A549 (cell line): ENCODE data around the gene CBR3. TPM values are rescaled to one million over a fixed set of nuclear protein-coding genes. Genes with fewer than 3 reads are reported as not detected.
A peak's percentile ranks its signal among the peaks of the same experiment; 100 is the strongest.

ENCODE experiments used
- ATAC-seq, 2 experiments: fragments of 200-7000 bp in 1 of 2; fragments of >200 bp in 1 of 2; cut with Nextera tagmentation in 1 of 2; cut with Tn5 transposase in 1 of 2; 3 replicates each; pipeline versions ENCODE4 v1.8.0 to v1.9.1; 2018 to 2020; ENCODE audit warnings: mild to moderate bottlenecking in 1 of 2, moderate library complexity in 1 of 2
- CTCF ChIA-PET: fragments of 300-600 bp; sonication (Branson Sonifier 250); formaldehyde crosslinking; extraction: SDS; loops from one replicate; lab custom pipeline; 2021; ENCODE audit warnings: antibody characterized with exemption, inconsistent platforms; lab: Yijun Ruan, JAX
- POLR2A ChIA-PET: fragments of 350-600 bp; formaldehyde crosslinking; extraction: SDS; loops from one replicate; lab custom pipeline; 2021; ENCODE audit warnings: antibody characterized with exemption, inconsistent platforms; lab: Yijun Ruan, JAX
- DNase-seq, 2 experiments: peaks; one replicate each; pipeline versions ENCODE4 v3.0.0 to v3.0.0-alpha.2; 2011 to 2016; ENCODE audit warnings: low read depth in 1 of 2, low spot score in 1 of 2
- FAIRE-seq: peaks from 2 replicates; lab custom pipeline; 2011; peaks lifted over from hg19 to GRCh38; lab: Jason Lieb, UNC
- H3K27ac ChIP-seq, 2 experiments: fragments of >200 bp; sonication (Bioruptor Twin); formaldehyde crosslinking; 3 replicates each; pipeline ENCODE4 v1.5.1; 2016 to 2017
- H3K4me1 ChIP-seq: fragments of >200 bp; sonication (Bioruptor Twin); formaldehyde crosslinking; 3 replicates; pipeline ENCODE4 v1.6.1; 2016
- H3K4me2 ChIP-seq: fragments of >200 bp; sonication (Bioruptor Twin); formaldehyde crosslinking; 3 replicates; pipeline ENCODE4 v1.6.1; 2016
- H3K4me3 ChIP-seq: fragments of >200 bp; sonication (Bioruptor Twin); formaldehyde crosslinking; 3 replicates; pipeline ENCODE4 v1.5.1; 2016
- H3K9me3 ChIP-seq: fragments of >200 bp; sonication (Bioruptor Twin); formaldehyde crosslinking; 3 replicates; pipeline ENCODE4 v1.6.1; 2016
- CBX8 ChIP-seq: fragments of 200-600 bp; sonication (generic); IDR thresholded peaks from 2 replicates; pipeline ENCODE4 v1.6.1; 2016
- CHD2 ChIP-seq: fragments of 150-350 bp; IDR thresholded peaks from 2 replicates; pipeline ENCODE4 v1.6.1; 2014; ENCODE audit warnings: low read length; ENCODE audit not compliant: partially characterized antibody
- CTCF ChIP-seq: fragments of >200 bp; sonication (Bioruptor Twin); formaldehyde crosslinking; IDR thresholded peaks from 3 replicates; pipeline ENCODE4 v1.5.1; 2016
- EP300 ChIP-seq, 2 experiments: fragments of >200 bp; sonication (Bioruptor Twin); formaldehyde crosslinking; IDR thresholded peaks; 2 replicates in 1 of 2; 3 replicates in 1 of 2; pipeline ENCODE4 v1.6.1; 2016 to 2017
- ESRRA ChIP-seq: fragments of 150-350 bp; IDR thresholded peaks from 2 replicates; pipeline ENCODE4 v1.6.1; 2014; ENCODE audit warnings: mild to moderate bottlenecking, low read length, borderline replicate concordance
- HDAC2 ChIP-seq: fragments of 200-600 bp; sonication (generic); IDR thresholded peaks from 2 replicates; pipeline ENCODE4 v1.6.1; 2016
- HES2 ChIP-seq: fragments of >200 bp; sonication (Bioruptor Twin); formaldehyde crosslinking; IDR thresholded peaks from 2 replicates; pipeline ENCODE4 v1.6.1; 2016
- HEYL ChIP-seq: fragments of 250-450 bp; sonication (Bioruptor Pico); IDR thresholded peaks from 2 replicates; pipeline ENCODE4 v1.8.0; 2021; ENCODE audit warnings: mild to moderate bottlenecking, moderate library complexity
- HMGXB4 ChIP-seq: fragments of 250-450 bp; sonication (Bioruptor Pico); IDR thresholded peaks from 2 replicates; pipeline ENCODE4 v1.5.0; 2021; ENCODE audit warnings: mild to moderate bottlenecking, moderate library complexity, borderline replicate concordance
- HOXB13 ChIP-seq: fragments of 250-450 bp; sonication (Bioruptor Pico); IDR thresholded peaks from 2 replicates; pipeline ENCODE4 v1.5.0; 2020; ENCODE audit warnings: low read depth, mild to moderate bottlenecking, moderate library complexity
- JUNB ChIP-seq: fragments of >200 bp; sonication (Bioruptor Twin); formaldehyde crosslinking; IDR thresholded peaks from 2 replicates; pipeline ENCODE4 v1.6.1; 2016
- KDM1A ChIP-seq: fragments of 200-600 bp; sonication (generic); IDR thresholded peaks from 2 replicates; pipeline ENCODE4 v1.6.1; 2016; ENCODE audit warnings: low read depth, mild to moderate bottlenecking
- KDM5A ChIP-seq: fragments of 200-600 bp; sonication (generic); IDR thresholded peaks from 2 replicates; pipeline ENCODE4 v1.6.1; 2016; ENCODE audit warnings: antibody characterized with exemption, mild to moderate bottlenecking
- NR3C1 ChIP-seq: fragments of >200 bp; sonication (Bioruptor Twin); formaldehyde crosslinking; IDR thresholded peaks from 3 replicates; pipeline ENCODE4 v1.6.1; 2017
- PHF8 ChIP-seq: fragments of 200-600 bp; sonication (generic); IDR thresholded peaks from 2 replicates; pipeline ENCODE4 v1.6.1; 2016; ENCODE audit warnings: low read depth, mild to moderate bottlenecking, antibody characterized with exemption, moderate library complexity, borderline replicate concordance
- POLR2AphosphoS2 ChIP-seq: conservative IDR thresholded peaks from 2 replicates; pipeline ENCODE4 v1.6.1; 2012; ENCODE audit warnings: low read length, improper control_type of control experiment, inconsistent platforms
- RAD21 ChIP-seq, 2 experiments: fragments of >200 bp in 1 of 2; sonication (Bioruptor Twin) in 1 of 2; formaldehyde crosslinking in 1 of 2; IDR thresholded peaks in 1 of 2; conservative IDR thresholded peaks in 1 of 2; 2 replicates in 1 of 2; 3 replicates in 1 of 2; pipeline ENCODE4 v1.6.1; 2012 to 2018; ENCODE audit warnings: inconsistent platforms in 1 of 2
- SREBF2 ChIP-seq: fragments of 450-650 bp; IDR thresholded peaks from 2 replicates; pipeline ENCODE4 v1.6.1; 2014; ENCODE audit warnings: mild to moderate bottlenecking, moderate library complexity
- ZFP36 ChIP-seq: fragments of 450-650 bp; IDR thresholded peaks from 2 replicates; pipeline ENCODE4 v1.6.1; 2014; ENCODE audit warnings: borderline replicate concordance; ENCODE audit not compliant: partially characterized antibody
- WGBS: methylation state at CpG from one replicate; pipeline ENCODE4 v1.1.6; 2017; ENCODE audit errors: missing lambda C conversion rate; 5-methylcytosine and 5-hydroxymethylcytosine counted together
- polyA plus RNA-seq, 4 experiments: library from polyadenylated mRNA; depleted of rRNA in 3 of 4; stranded (reverse); fragments of >200 nt; fragmentation: RNase III in 1 of 4; extraction: RNeasy Plus Mini Kit Qiagen cat#74134 plus additional on column Dnase treatment in 1 of 4; gene quantifications; 2 replicates in 3 of 4; 3 replicates in 1 of 4; pipeline ENCODE4 v1.2.3, GENCODE V29; 2011 to 2017

Gene CBR3
- polyA plus RNA-seq, 2 of the 4 experiments (the other 2 are of a cell fraction), result 5.9 to 6.1 TPM

GRCh38 chr21:36160850-36161178, 25.9 kb downstream of the CBR3 start (continued):
- TF ChIP-seq ESRRA (no peak), ZFP36 (no peak), NR3C1 (no peak)
- TF ChIP-seq, all 56 proteins: peak for 0

GRCh38 chr21:36162631-36163030, 27.8 kb downstream of the CBR3 start:
- Histone ChIP-seq H3K9me3 (no peaks in the 10 kb centered on the region), H3K4me2 (no peak overlapping the region), H3K4me3 (no peak overlapping the region), H3K4me1 (peaks cover 15% of the 10 kb centered on the region), H3K27ac (no peak overlapping the region)
- ChIA-PET POLR2A (no interaction called here), CTCF (interaction anchor here (0.6 to 2.4 kb wide), 3 partner anchors 9 to 578 kb away, joined by 3 to 10 read pairs (median 3); no protein-coding TSS in a partner anchor)
- no peak for TF ChIP-seq POLR2AphosphoS2
- no peak for TF ChIP-seq KDM1A
- no peak for TF ChIP-seq CHD2
- no peak for TF ChIP-seq CTCF
- TF ChIP-seq CBX8, result no peak
- TF ChIP-seq EP300 (IDR thresholded peaks at IDR 0.05), result no peak
- TF ChIP-seq RAD21 (conservative IDR thresholded peaks at IDR 0.05 in 1 of 2, IDR thresholded peaks at IDR 0.05 in 1 of 2), result no peak
- no peak for TF ChIP-seq HEYL (CRISPR knock-in tag)
- TF ChIP-seq HMGXB4 (CRISPR knock-in tag), result no peak
- TF ChIP-seq SREBF2, result no peak
- TF ChIP-seq JUNB, result no peak
- FAIRE-seq, result no peak
- DNase-seq, result no peak
- ATAC-seq, result no peak
- WGBS, result 93% methylated on average over 5 of the region's 5 CpGs

- CTCF ChIA-PET, result interaction anchor here (0.7 to 2.4 kb wide), 5 partner anchors 9 to 45 kb away, joined by 3 to 10 read pairs (median 4); no protein-coding TSS in a partner anchor
- no peak for FAIRE-seq
- Histone ChIP-seq H3K4me1 (peaks cover 13% of the 10 kb centered on the region), H3K4me2 (peak overlapping the region; percentile 53), H3K27ac (no peak overlapping the region), H3K4me3 (no peak overlapping the region), H3K9me3 (no peaks in the 10 kb centered on the region)
- 50% methylated on average over 10 of the region's 10 CpGs for WGBS
- POLR2A ChIA-PET, result interaction anchor here (1.2 kb wide), 1 partner anchor 156 kb away, joined by 5 read pairs; the partner anchor contains the start of gene MORC3
- no peak for DNase-seq
- ATAC-seq, result no peak; a peak in 1 of 6 replicates
- TF ChIP-seq PHF8 (no peak), POLR2AphosphoS2 (no peak), HES2 (no peak), KDM5A (no peak), HDAC2 (no peak), HOXB13 (CRISPR knock-in tag) (no peak), HEYL (CRISPR knock-in tag) (no peak)
Measured at GRCh38 chr21:36163750-36164741, 29.2 kb downstream of the CBR3 start.
